A549 (cell line): ENCODE data around the gene SBF2. TPM values are rescaled to one million over a fixed set of nuclear protein-coding genes. Genes with fewer than 3 reads are reported as not detected.

Source experiments
- ATAC-seq, 2 experiments: fragments of 200-7000 bp in 1 of 2; fragments of >200 bp in 1 of 2; cut with Nextera tagmentation in 1 of 2; cut with Tn5 transposase in 1 of 2; 3 replicates each; pipeline versions ENCODE4 v1.8.0 to v1.9.1; 2018 to 2020; ENCODE audit warnings: mild to moderate bottlenecking in 1 of 2, moderate library complexity in 1 of 2
- CTCF ChIA-PET: fragments of 300-600 bp; sonication (Branson Sonifier 250); formaldehyde crosslinking; extraction: SDS; loops from one replicate; lab custom pipeline; 2021; ENCODE audit warnings: antibody characterized with exemption, inconsistent platforms; lab: Yijun Ruan, JAX
- POLR2A ChIA-PET: fragments of 350-600 bp; formaldehyde crosslinking; extraction: SDS; loops from one replicate; lab custom pipeline; 2021; ENCODE audit warnings: antibody characterized with exemption, inconsistent platforms; lab: Yijun Ruan, JAX
- DNase-seq, 2 experiments: peaks; one replicate each; pipeline versions ENCODE4 v3.0.0 to v3.0.0-alpha.2; 2011 to 2016; ENCODE audit warnings: low read depth in 1 of 2, low spot score in 1 of 2
- FAIRE-seq: peaks from 2 replicates; lab custom pipeline; 2011; peaks lifted over from hg19 to GRCh38; lab: Jason Lieb, UNC
- H3K27ac ChIP-seq, 2 experiments: fragments of >200 bp; sonication (Bioruptor Twin); formaldehyde crosslinking; 3 replicates each; pipeline ENCODE4 v1.5.1; 2016 to 2017
- H3K4me1 ChIP-seq: fragments of >200 bp; sonication (Bioruptor Twin); formaldehyde crosslinking; 3 replicates; pipeline ENCODE4 v1.6.1; 2016
- H3K4me2 ChIP-seq: fragments of >200 bp; sonication (Bioruptor Twin); formaldehyde crosslinking; 3 replicates; pipeline ENCODE4 v1.6.1; 2016
- H3K4me3 ChIP-seq: fragments of >200 bp; sonication (Bioruptor Twin); formaldehyde crosslinking; 3 replicates; pipeline ENCODE4 v1.5.1; 2016
- H3K9me3 ChIP-seq: fragments of >200 bp; sonication (Bioruptor Twin); formaldehyde crosslinking; 3 replicates; pipeline ENCODE4 v1.6.1; 2016
- BHLHE40 ChIP-seq: IDR thresholded peaks from 2 replicates; pipeline ENCODE4 v1.6.1; 2012; ENCODE audit warnings: low read depth, low read length, inconsistent platforms
- CBX2 ChIP-seq: fragments of 200-600 bp; sonication (generic); IDR thresholded peaks from 2 replicates; pipeline ENCODE4 v1.6.1; 2016; ENCODE audit warnings: low read depth, mild to moderate bottlenecking, borderline replicate concordance
- CBX8 ChIP-seq: fragments of 200-600 bp; sonication (generic); IDR thresholded peaks from 2 replicates; pipeline ENCODE4 v1.6.1; 2016
- CHD4 ChIP-seq: fragments of 200-600 bp; sonication (generic); IDR thresholded peaks from 2 replicates; pipeline ENCODE4 v1.6.1; 2016; ENCODE audit warnings: antibody characterized with exemption, mild to moderate bottlenecking, borderline replicate concordance
- EP300 ChIP-seq, 2 experiments: fragments of >200 bp; sonication (Bioruptor Twin); formaldehyde crosslinking; IDR thresholded peaks; 2 replicates in 1 of 2; 3 replicates in 1 of 2; pipeline ENCODE4 v1.6.1; 2016 to 2017
- FOSB ChIP-seq: fragments of 250-450 bp; sonication (Bioruptor Pico); IDR thresholded peaks from 2 replicates; pipeline ENCODE4 v1.5.0; 2020; ENCODE audit warnings: mild to moderate bottlenecking, moderate library complexity
- FOXS1 ChIP-seq: fragments of 250-450 bp; sonication (Bioruptor Pico); IDR thresholded peaks from 2 replicates; pipeline ENCODE4 v1.5.0; 2020; ENCODE audit warnings: mild to moderate bottlenecking, moderate library complexity
- GATA3 ChIP-seq: IDR thresholded peaks from 2 replicates; pipeline ENCODE4 v1.6.1; 2012; ENCODE audit warnings: borderline replicate concordance
- HDAC2 ChIP-seq: fragments of 200-600 bp; sonication (generic); IDR thresholded peaks from 2 replicates; pipeline ENCODE4 v1.6.1; 2016
- HEYL ChIP-seq: fragments of 250-450 bp; sonication (Bioruptor Pico); IDR thresholded peaks from 2 replicates; pipeline ENCODE4 v1.8.0; 2021; ENCODE audit warnings: mild to moderate bottlenecking, moderate library complexity
- HOXA7 ChIP-seq: fragments of 250-450 bp; sonication (Bioruptor Pico); IDR thresholded peaks from 2 replicates; pipeline ENCODE4 v1.5.0; 2020; ENCODE audit warnings: mild to moderate bottlenecking, moderate library complexity
- JUN ChIP-seq, 2 experiments: fragments of >200 bp; sonication (Bioruptor Twin); formaldehyde crosslinking; IDR thresholded peaks; 2 replicates in 1 of 2; 3 replicates in 1 of 2; pipeline ENCODE4 v1.6.1; 2016 to 2017
- JUNB ChIP-seq: fragments of >200 bp; sonication (Bioruptor Twin); formaldehyde crosslinking; IDR thresholded peaks from 2 replicates; pipeline ENCODE4 v1.6.1; 2016
- KDM1A ChIP-seq: fragments of 200-600 bp; sonication (generic); IDR thresholded peaks from 2 replicates; pipeline ENCODE4 v1.6.1; 2016; ENCODE audit warnings: low read depth, mild to moderate bottlenecking
- MAFK ChIP-seq: fragments of 450-650 bp; IDR thresholded peaks from 2 replicates; pipeline ENCODE4 v1.6.1; 2014; ENCODE audit not compliant: partially characterized antibody
- NFE2L2 ChIP-seq: fragments of 150-350 bp; conservative IDR thresholded peaks from 2 replicates; pipeline ENCODE4 v1.6.1; 2014; ENCODE audit warnings: low read length
- NR3C1 ChIP-seq: fragments of >200 bp; sonication (Bioruptor Twin); formaldehyde crosslinking; IDR thresholded peaks from 3 replicates; pipeline ENCODE4 v1.6.1; 2017
- PHF8 ChIP-seq: fragments of 200-600 bp; sonication (generic); IDR thresholded peaks from 2 replicates; pipeline ENCODE4 v1.6.1; 2016; ENCODE audit warnings: low read depth, mild to moderate bottlenecking, antibody characterized with exemption, moderate library complexity, borderline replicate concordance
- SMC3 ChIP-seq: fragments of >200 bp; sonication (Bioruptor Twin); formaldehyde crosslinking; IDR thresholded peaks from 3 replicates; pipeline ENCODE4 v1.6.1; 2018; ENCODE audit warnings: inconsistent platforms
- SREBF2 ChIP-seq: fragments of 450-650 bp; IDR thresholded peaks from 2 replicates; pipeline ENCODE4 v1.6.1; 2014; ENCODE audit warnings: mild to moderate bottlenecking, moderate library complexity
- TP53 ChIP-seq: fragments of 250-450 bp; sonication (Bioruptor Pico); IDR thresholded peaks from 2 replicates; pipeline ENCODE4 v1.5.0; 2021; ENCODE audit warnings: mild to moderate bottlenecking, moderate library complexity
- ZNF302 ChIP-seq: fragments of 250-450 bp; sonication (Bioruptor Pico); IDR thresholded peaks from 2 replicates; pipeline ENCODE4 v1.9.0; 2021; ENCODE audit warnings: inconsistent platforms, mild to moderate bottlenecking, moderate library complexity
- WGBS: methylation state at CpG from one replicate; pipeline ENCODE4 v1.1.6; 2017; ENCODE audit errors: missing lambda C conversion rate; 5-methylcytosine and 5-hydroxymethylcytosine counted together
- polyA plus RNA-seq, 4 experiments: library from polyadenylated mRNA; depleted of rRNA in 3 of 4; stranded (reverse); fragments of >200 nt; fragmentation: RNase III in 1 of 4; extraction: RNeasy Plus Mini Kit Qiagen cat#74134 plus additional on column Dnase treatment in 1 of 4; gene quantifications; 2 replicates in 3 of 4; 3 replicates in 1 of 4; pipeline ENCODE4 v1.2.3, GENCODE V29; 2011 to 2017
- TF ChIP-seq, protein P1 (sequence below): fragments of 250-450 bp; sonication (Bioruptor Pico); IDR thresholded peaks from 2 replicates; pipeline ENCODE4 v1.5.0; 2021; ENCODE audit warnings: mild to moderate bottlenecking, moderate library complexity, borderline replicate concordance
- TF ChIP-seq, protein P2 (sequence below): fragments of >200 bp; sonication (Bioruptor Twin); formaldehyde crosslinking; IDR thresholded peaks from 2 replicates; pipeline ENCODE4 v1.6.1; 2016
- TF ChIP-seq, protein P3 (sequence below): fragments of 450-650 bp; IDR thresholded peaks from 2 replicates; pipeline ENCODE4 v1.6.1; 2014; ENCODE audit warnings: antibody characterized with exemption
- TF ChIP-seq, protein P4 (sequence below): IDR thresholded peaks from 2 replicates; pipeline ENCODE4 v1.6.1; 2012

The SBF2 gene
- polyA plus RNA-seq, 2 of the 4 experiments (the other 2 are of a cell fraction) = 11.1 to 49.6 TPM

DNA sequence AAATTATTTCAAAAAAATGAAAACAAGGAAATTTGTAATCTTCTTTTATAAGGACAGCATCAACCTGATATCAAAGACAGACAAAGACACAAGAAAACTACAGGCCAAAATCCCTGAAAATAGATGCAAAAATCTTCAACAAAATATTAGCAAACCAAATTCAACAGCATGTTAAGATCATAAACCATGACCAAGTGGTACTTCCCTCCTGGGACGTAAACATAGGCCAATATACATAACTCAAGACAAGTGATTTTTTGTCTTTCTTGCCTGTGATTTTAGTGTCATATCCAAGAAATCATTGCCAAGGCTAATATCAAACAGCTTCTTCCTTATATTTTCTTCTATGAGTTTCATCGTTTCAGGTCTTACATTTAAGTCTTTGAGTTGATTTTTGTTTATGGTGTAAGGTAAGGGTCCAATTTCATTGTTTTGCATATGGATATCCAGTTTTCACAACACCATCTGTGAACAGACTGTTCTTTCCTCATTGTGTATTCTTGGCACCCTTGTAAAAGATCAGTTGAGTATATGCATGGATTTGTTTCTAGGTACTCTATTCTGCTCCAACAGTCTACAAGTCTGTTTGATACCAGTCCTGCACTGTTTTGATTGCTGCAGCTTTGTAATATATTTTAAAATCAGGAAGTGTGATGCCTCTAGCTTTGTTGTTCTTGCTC, 50.0 kb downstream of the SBF2 start:
- FAIRE-seq (no peak), ATAC-seq (no peak)
- no peaks in the 10 kb centered on the region for H3K9me3 ChIP-seq
- H3K4me3 ChIP-seq = no peak overlapping the region
- WGBS = 89% methylated on average over 2 of the region's 2 CpGs
- peaks cover 13% of the 10 kb centered on the region; the same call in 1 of the 3 replicates for H3K4me1 ChIP-seq
- no peak overlapping the region for H3K4me2 ChIP-seq
- CTCF ChIA-PET = no interaction called here
- POLR2A ChIA-PET = no interaction called here
- TF ChIP-seq GATA3 = no peak
- TF ChIP-seq, all 56 proteins: peak for 0
- no peak for DNase-seq
- H3K27ac ChIP-seq = no peak overlapping the region

DNA sequence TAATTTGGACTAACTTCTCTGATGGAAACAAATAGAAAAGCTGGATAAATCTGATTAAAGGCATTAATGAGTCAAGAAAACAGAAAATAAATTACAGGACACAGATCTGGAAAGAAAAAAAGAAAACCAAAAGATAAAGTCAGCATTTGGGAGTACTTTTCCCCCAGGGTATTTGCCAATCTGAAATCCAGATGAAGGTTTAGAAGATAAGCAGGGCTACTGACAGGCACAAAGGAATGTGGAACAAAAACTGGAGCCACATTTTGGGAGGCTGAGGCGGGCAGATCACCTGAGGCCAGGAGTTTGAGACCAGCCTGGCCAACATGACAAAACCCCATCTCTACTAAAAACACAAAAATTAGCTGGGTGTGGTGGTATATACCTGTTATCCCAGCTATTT, 57.2 kb downstream of the SBF2 start:
- ChIA-PET POLR2A (no interaction called here), CTCF (no interaction called here)
- TF ChIP-seq MAFK (no peak), NR3C1 (no peak), SMC3 (no peak), PHF8 (no peak), ZNF302 (CRISPR knock-in tag) (no peak), GATA3 (no peak), JUNB (no peak), SREBF2 (no peak), FOXS1 (CRISPR knock-in tag) (no peak), KDM1A (no peak), HOXA7 (CRISPR knock-in tag) (no peak), EP300 (IDR thresholded peaks at IDR 0.05) (no peak)
- TF ChIP-seq, protein P1, sequence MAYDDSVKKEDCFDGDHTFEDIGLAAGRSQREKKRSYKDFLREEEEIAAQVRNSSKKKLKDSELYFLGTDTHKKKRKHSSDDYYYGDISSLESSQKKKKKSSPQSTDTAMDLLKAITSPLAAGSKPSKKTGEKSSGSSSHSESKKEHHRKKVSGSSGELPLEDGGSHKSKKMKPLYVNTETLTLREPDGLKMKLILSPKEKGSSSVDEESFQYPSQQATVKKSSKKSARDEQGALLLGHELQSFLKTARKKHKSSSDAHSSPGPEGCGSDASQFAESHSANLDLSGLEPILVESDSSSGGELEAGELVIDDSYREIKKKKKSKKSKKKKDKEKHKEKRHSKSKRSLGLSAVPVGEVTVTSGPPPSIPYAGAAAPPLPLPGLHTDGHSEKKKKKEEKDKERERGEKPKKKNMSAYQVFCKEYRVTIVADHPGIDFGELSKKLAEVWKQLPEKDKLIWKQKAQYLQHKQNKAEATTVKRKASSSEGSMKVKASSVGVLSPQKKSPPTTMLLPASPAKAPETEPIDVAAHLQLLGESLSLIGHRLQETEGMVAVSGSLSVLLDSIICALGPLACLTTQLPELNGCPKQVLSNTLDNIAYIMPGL (CRISPR knock-in tag) = no peak
- no peak for DNase-seq
- Histone ChIP-seq H3K9me3 (0 out of 3 replicates have a peak, but pooled peaks cover 4% of the 10 kb centered on the region), H3K4me1 (peaks cover 12% of the 10 kb centered on the region; the same call in 2 of the 3 replicates), H3K27ac (no peak overlapping the region), H3K4me2 (no peak overlapping the region), H3K4me3 (no peak overlapping the region)
- no peak for ATAC-seq
- 93% methylated on average over 1 of the region's 1 CpG for WGBS
- no peak for FAIRE-seq

DNA sequence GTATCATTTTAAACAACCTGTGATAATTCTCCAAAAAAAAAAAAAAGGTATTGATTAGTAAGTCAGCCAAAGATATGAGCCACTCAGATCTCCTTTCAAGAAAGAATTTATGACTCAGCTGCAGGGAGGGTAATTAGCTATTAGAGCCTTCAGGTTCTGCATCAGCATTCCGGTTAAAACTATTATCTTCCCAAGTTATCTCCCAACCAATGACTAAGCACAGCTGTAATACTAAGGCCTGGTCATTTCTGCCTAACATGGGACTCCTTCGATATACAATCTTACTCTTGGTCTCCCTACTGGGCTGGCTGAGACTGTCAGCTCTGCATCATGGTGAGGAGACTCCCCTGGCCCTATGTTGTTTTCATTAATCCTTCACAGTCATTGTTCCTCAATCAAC, 60.4 kb downstream of the SBF2 start:
- Histone ChIP-seq H3K9me3 (0 out of 3 replicates have a peak, but pooled peaks cover 4% of the 10 kb centered on the region), H3K27ac (no peak overlapping the region), H3K4me2 (no peak overlapping the region), H3K4me3 (no peak overlapping the region), H3K4me1 (peaks cover 6% of the 10 kb centered on the region; the same call in 2 of the 3 replicates)
- FAIRE-seq (no peak), ATAC-seq (no peak), DNase-seq (no peak)
- CTCF ChIA-PET = interaction anchor here (1.0 to 2.6 kb wide), 4 partner anchors 26 to 74 kb away, joined by 3 to 10 read pairs (median 4); no protein-coding TSS in a partner anchor
- POLR2A ChIA-PET = no interaction called here
- TF ChIP-seq SREBF2 = no peak
- TF ChIP-seq, protein P2, sequence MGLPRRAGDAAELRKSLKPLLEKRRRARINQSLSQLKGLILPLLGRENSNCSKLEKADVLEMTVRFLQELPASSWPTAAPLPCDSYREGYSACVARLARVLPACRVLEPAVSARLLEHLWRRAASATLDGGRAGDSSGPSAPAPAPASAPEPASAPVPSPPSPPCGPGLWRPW = no peak
- TF ChIP-seq FOSB (CRISPR knock-in tag) = no peak
- TF ChIP-seq KDM1A = no peak
- TF ChIP-seq MAFK = no peak
- WGBS = 92% methylated on average over 2 of the region's 2 CpGs

DNA sequence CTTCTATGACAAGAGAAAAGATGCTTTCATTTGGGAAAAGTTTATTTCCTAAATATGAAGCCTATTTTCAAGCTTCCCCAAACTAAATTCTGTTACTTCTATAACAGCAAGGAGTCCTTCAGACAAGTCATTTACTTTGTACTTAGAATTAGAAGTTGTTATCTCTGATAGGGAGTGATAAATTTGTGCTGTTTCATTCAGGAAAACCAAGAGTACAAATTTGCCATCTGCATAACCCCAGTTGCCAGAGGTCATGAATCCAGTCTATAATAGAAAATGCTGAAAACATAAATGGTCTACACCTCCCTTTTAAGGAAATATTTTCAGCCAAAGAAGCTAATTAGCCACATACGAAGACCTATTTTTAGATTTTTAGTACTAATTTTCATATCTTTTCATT, 61.3 kb downstream of the SBF2 start:
- H3K4me2 ChIP-seq = no peak overlapping the region
- H3K4me1 ChIP-seq = peaks cover 6% of the 10 kb centered on the region; the same call in 2 of the 3 replicates
- ChIA-PET CTCF (interaction anchor here (1.3 to 2.6 kb wide), 3 partner anchors 25 to 75 kb away, joined by 3 to 10 read pairs (median 5); no protein-coding TSS in a partner anchor), POLR2A (no interaction called here)
- no peak overlapping the region for H3K4me3 ChIP-seq
- ATAC-seq (no peak), DNase-seq (no peak), FAIRE-seq (no peak)
- 0 out of 3 replicates have a peak, but pooled peaks cover 4% of the 10 kb centered on the region for H3K9me3 ChIP-seq
- 87% methylated on average over 1 of the region's 1 CpG for WGBS
- no peak overlapping the region for H3K27ac ChIP-seq
- TF ChIP-seq CBX8 (no peak), CHD4 (no peak), BHLHE40 (no peak), JUN (IDR thresholded peaks at IDR 0.05) (no peak), NFE2L2 (no peak), TP53 (CRISPR knock-in tag) (no peak), SMC3 (no peak), ZNF302 (CRISPR knock-in tag) (no peak), HEYL (CRISPR knock-in tag) (no peak), HDAC2 (no peak), MAFK (no peak), CBX2 (no peak)
- TF ChIP-seq, protein P3, sequence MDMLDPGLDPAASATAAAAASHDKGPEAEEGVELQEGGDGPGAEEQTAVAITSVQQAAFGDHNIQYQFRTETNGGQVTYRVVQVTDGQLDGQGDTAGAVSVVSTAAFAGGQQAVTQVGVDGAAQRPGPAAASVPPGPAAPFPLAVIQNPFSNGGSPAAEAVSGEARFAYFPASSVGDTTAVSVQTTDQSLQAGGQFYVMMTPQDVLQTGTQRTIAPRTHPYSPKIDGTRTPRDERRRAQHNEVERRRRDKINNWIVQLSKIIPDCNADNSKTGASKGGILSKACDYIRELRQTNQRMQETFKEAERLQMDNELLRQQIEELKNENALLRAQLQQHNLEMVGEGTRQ = no peak
- TF ChIP-seq, protein P4, sequence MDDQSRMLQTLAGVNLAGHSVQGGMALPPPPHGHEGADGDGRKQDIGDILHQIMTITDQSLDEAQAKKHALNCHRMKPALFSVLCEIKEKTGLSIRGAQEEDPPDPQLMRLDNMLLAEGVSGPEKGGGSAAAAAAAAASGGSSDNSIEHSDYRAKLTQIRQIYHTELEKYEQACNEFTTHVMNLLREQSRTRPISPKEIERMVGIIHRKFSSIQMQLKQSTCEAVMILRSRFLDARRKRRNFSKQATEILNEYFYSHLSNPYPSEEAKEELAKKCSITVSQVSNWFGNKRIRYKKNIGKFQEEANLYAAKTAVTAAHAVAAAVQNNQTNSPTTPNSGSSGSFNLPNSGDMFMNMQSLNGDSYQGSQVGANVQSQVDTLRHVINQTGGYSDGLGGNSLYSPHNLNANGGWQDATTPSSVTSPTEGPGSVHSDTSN = no peak
